ENCODE measurements around the gene UBA1. TPM values are rescaled to one million over a fixed set of nuclear protein-coding genes. Genes with fewer than 3 reads are reported as not detected.

The UBA1 gene
- total and polyA plus RNA-seq, 2 donors, result 61.0 to 119 TPM

DNA sequence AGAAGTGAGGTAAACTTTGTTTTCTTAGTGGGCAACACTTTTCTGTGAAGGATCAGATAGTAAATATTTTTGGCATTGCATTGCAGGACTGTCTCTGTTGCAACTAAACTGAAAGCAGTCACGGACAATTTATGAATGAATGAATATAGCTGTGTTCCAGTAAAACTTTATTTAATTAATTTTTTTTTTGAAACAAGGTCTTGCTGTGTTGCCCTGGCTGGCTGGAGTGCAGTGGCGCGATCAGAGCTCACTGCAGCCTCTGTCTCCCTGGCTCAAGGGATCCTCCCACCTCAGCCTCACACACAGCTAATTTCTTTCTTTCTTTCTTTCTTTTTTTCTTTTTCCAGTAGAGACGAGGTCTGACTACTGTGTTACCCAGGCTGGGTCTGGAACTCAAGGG lies 32.8 kb upstream of the UBA1 start:
- Histone ChIP-seq H3K27ac (ENCODE audit: low read depth) (no peak overlapping the region), H3K36me3 (ENCODE audit: insufficient read depth) (no peaks in the 10 kb centered on the region), H3K4me1 (ENCODE audit: insufficient read depth) (no peaks in the 10 kb centered on the region), H3K4me3 (ENCODE audit: low read depth, low read length) (no peak overlapping the region)
- no peak for DNase-seq (ENCODE audit: extremely low spot score)
- 69% methylated on average over 4 of the region's 4 CpGs for WGBS

DNA sequence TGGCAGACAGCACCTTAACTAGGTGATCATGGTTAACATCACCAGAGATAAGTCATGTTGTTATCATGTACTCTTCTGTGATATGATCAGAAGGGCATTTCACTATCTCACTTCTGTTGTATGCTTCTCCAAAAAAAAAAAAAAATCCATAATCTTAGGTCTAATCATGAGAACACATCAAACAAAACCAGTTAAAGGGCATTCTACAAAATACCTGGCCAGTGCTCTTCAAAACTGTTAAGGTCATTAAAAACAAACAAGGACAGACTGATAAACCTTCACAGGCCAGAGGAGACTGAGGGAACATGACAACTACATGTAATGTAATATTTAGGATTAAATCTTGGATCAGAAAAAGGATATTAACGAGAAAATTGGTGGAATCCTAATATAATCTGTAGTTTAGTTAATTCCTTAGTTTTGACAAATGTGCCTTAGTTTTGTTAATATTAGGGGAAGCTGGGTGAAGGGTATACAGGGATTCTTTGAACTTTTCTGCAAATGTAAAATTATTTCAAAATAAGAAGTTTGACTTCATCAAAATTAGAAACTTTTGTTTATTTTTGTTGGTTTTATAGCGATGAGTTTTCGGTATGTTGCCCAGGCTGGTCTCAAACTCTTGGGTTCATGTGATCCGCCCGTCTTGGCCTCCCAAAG lies 30.6 kb upstream of the UBA1 start:
- H3K4me3 ChIP-seq (ENCODE audit: low read depth, low read length), result no peak overlapping the region
- H3K36me3 ChIP-seq (ENCODE audit: insufficient read depth), result no peaks in the 10 kb centered on the region
- H3K27ac ChIP-seq (ENCODE audit: low read depth), result no peak overlapping the region
- no peak for DNase-seq (ENCODE audit: extremely low spot score)
- H3K4me1 ChIP-seq (ENCODE audit: insufficient read depth), result no peaks in the 10 kb centered on the region
- 99% methylated on average over 5 of the region's 5 CpGs for WGBS

DNA sequence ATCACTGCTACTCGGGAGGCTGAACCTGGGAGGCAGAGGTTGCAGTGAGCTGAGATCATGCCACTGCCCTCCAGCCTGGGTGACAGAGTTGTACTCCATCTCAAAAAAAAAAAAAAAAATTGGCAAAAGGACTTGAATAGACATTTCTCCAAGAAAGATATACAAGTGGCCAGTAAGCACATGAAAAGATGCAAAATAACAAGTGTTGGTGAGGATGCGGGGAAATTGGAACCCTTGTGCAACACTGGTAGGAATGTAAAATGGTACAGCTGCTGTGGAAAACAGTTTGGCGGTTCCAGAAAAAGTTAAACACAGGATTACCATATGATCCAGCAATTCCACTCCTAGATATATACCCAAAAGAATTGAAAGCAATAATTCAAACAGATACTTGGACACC lies 29.2 kb upstream of the UBA1 start:
- no peak overlapping the region for H3K27ac ChIP-seq (ENCODE audit: low read depth)
- no peak for DNase-seq (ENCODE audit: extremely low spot score)
- no peaks in the 10 kb centered on the region for H3K36me3 ChIP-seq (ENCODE audit: insufficient read depth)
- H3K4me1 ChIP-seq (ENCODE audit: insufficient read depth), result no peaks in the 10 kb centered on the region
- no peak overlapping the region for H3K4me3 ChIP-seq (ENCODE audit: low read depth, low read length)
- 99% methylated on average over 3 of the region's 3 CpGs for WGBS

DNA sequence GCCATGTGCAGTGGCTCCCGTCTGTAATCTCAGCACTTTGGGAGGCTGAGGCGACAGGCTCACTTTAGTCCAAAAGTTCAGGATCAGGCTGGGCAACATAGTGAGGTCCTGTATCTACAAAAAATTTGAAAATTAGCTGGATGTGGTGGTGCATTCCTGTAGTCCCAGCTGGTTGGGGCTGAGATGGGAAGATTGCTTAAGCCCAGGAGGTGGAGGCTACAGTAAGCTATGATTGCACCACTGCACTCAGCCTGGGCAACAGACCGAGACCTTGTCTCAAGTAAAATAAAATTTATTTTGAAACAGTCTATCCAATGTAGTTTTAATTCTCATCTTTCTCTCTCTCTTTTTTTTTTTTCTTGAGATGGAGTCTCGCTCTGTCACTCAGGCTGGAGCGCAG lies 27.5 kb upstream of the UBA1 start:
- H3K4me1 ChIP-seq (ENCODE audit: insufficient read depth), result no peaks in the 10 kb centered on the region
- H3K27ac ChIP-seq (ENCODE audit: low read depth), result no peak overlapping the region
- 94% methylated on average over 5 of the region's 5 CpGs for WGBS
- DNase-seq (ENCODE audit: extremely low spot score), result no peak
- H3K36me3 ChIP-seq (ENCODE audit: insufficient read depth), result peaks cover 3% of the 10 kb centered on the region
- H3K4me3 ChIP-seq (ENCODE audit: low read depth, low read length), result no peak overlapping the region

DNA sequence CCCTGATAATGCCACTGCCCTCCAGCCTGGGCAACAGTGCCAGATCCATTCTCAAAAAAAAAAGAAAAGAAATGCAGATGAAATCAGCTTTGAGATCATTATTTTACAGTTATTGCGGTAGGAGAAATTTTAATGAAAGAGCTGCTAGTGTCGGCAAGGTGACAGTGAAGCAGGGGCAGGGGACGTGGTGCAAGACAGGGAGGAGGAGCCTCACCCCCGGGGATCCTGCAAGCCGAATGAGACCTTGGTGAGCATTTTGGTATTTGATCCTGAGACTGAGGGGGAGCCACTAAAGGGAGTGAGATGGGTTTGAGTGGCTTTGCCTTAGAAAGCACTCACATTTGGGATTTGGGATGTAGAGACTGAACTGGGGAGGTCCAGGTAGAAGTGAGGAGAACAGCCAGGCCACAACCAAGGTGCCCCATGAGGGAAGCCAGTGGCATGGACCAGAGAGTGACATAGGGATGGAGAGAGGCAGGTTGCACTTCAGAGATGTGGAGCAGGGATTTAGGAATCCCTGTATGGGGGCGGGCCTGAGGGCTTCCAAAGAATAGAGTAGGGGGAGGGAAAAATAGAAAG lies 25.0 kb upstream of the UBA1 start:
- no peak overlapping the region for H3K27ac ChIP-seq (ENCODE audit: low read depth)
- no peaks in the 10 kb centered on the region for H3K4me1 ChIP-seq (ENCODE audit: insufficient read depth)
- no peak overlapping the region for H3K4me3 ChIP-seq (ENCODE audit: low read depth, low read length)
- DNase-seq (ENCODE audit: extremely low spot score), result no peak
- 90% methylated on average over 6 of the region's 6 CpGs for WGBS
- H3K36me3 ChIP-seq (ENCODE audit: insufficient read depth), result peaks cover 8% of the 10 kb centered on the region

DNA sequence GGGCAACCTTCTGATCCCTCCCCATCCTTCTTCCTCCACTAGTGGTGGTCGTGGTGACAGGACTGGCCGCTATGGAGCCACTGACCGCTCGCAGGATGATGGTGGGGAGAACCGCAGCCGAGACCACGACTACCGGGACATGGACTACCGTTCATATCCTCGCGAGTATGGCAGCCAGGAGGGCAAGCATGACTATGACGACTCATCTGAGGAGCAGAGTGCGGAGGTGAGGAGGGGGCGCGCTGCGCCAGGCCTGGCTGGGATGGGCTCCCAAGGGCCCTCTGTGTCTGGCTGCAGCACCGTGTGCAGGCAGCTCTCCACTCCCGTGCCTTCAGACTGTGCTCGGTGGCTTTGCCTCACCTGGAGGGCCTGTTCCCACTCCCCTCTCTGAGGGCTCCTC lies 24.4 kb upstream of the UBA1 start:
- Histone ChIP-seq H3K36me3 (ENCODE audit: insufficient read depth) (peaks cover 8% of the 10 kb centered on the region), H3K4me3 (ENCODE audit: low read depth, low read length) (no peak overlapping the region), H3K27ac (ENCODE audit: low read depth) (no peak overlapping the region), H3K4me1 (ENCODE audit: insufficient read depth) (no peaks in the 10 kb centered on the region)
- no peak for DNase-seq (ENCODE audit: extremely low spot score)
- WGBS, result 93% methylated on average over 19 of the region's 19 CpGs

DNA sequence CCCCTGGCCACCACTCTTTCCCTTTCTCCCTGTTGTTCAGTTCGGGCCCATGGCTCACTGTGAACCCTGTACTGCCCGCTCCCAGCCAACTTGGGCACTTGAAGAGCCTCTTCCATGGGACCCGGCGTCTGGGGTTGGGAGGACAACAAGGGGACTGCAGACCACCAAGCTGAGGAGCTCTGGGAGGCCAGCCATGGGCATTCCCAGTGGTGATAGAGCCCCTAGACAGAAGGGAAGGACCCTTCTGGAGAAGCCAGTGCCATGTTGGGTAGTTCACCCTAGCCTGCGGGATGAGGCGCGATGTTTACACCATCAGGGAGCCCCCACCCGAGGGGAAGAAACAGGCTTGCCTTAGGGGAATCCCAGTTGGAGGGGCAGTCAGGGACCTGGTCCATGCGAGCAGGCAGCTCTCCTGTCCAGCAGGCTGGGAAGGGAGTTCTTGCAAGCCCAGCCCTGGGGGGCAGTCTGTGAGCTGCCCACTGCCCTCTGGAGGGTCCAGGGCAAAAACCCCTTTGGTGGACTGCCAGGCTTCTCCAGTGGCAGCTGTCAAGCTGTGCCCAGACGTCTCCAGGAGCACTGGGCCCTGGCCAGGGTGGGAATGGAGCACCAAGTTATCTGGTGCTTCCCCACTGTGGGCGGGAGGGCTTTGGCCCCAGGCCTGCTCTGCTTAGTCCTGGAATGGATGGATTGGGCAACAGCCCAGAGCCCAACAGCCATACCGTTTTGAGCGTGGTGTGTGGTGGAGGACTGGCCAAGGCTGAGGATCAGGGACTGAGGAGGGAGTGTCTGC lies 23.7 kb upstream of the UBA1 start:
- no peaks in the 10 kb centered on the region for H3K4me1 ChIP-seq (ENCODE audit: insufficient read depth)
- 66% methylated on average over 13 of the region's 13 CpGs for WGBS
- DNase-seq (ENCODE audit: extremely low spot score), result no peak
- no peak overlapping the region for H3K27ac ChIP-seq (ENCODE audit: low read depth)
- H3K36me3 ChIP-seq (ENCODE audit: insufficient read depth), result peaks cover 8% of the 10 kb centered on the region
- H3K4me3 ChIP-seq (ENCODE audit: low read depth, low read length), result no peak overlapping the region

DNA sequence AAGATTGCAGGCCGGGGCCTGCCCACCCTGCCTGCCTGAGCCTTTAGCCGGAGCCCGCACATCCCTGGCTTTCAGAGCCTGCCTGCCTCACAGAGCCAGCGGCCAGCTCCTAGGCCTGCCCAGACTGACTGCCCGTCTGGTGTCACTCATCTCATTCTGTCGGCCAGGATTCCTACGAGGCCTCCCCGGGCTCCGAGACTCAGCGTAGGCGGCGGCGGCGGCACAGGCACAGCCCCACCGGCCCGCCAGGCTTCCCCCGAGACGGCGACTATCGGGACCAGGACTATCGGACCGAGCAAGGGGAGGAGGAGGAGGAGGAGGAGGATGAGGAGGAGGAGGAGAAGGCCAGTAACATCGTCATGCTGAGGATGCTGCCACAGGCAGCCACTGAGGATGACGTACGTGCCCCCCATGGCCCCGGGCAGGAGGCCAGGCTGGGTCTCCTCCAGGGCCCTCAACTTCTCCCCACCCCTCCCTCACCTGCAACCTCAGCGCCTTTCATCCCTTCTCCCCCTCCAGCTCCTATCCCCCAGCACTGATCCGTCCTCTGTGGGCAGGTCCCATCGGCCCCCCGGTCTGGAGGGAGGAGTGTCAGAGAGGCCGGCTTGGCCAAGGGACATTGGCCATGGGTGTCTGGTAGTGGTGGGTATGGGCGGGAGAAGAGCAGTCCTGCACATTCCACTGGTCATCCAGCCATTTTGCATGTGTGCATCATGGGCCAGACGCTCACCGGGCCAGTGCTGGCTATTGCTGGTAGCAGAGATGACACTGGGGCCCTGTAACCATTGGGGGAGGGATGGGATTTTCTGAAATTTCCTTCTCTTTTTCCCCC lies 22.6 kb upstream of the UBA1 start:
- no peak for DNase-seq (ENCODE audit: extremely low spot score)
- 91% methylated on average over 34 of the region's 34 CpGs for WGBS
- peaks cover 8% of the 10 kb centered on the region for H3K36me3 ChIP-seq (ENCODE audit: insufficient read depth)

DNA sequence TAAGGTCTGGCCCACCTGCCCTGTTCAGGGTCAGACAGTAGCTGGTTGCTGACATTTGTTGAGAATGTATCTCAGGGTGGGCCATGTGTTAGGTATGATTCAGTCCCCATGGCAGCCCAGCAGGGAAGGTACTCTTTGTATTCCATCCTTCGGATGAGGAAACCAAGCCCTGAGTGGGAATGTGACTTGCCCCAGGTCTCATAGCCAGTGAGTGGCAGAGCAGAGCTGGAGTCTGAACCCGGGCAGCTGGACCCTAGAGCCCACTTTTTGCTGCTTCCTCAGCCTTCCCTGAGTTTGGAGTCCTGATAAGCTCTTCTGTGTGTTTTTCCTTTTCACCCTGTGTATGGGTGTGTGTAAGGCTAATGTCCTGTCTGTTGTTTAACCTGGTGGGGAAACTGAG lies 21.6 kb upstream of the UBA1 start:
- Histone ChIP-seq H3K4me1 (ENCODE audit: insufficient read depth) (no peaks in the 10 kb centered on the region), H3K36me3 (ENCODE audit: insufficient read depth) (peaks cover 8% of the 10 kb centered on the region), H3K27ac (ENCODE audit: low read depth) (no peak overlapping the region), H3K4me3 (ENCODE audit: low read depth, low read length) (no peak overlapping the region)
- WGBS, result 98% methylated on average over 2 of the region's 2 CpGs
- DNase-seq (ENCODE audit: extremely low spot score), result no peak

More for the DNA sequence above, 22.6 kb upstream of the UBA1 start:
- H3K4me1 ChIP-seq (ENCODE audit: insufficient read depth), result no peaks in the 10 kb centered on the region
- H3K27ac ChIP-seq (ENCODE audit: low read depth), result no peak overlapping the region
- no peak overlapping the region for H3K4me3 ChIP-seq (ENCODE audit: low read depth, low read length)

DNA sequence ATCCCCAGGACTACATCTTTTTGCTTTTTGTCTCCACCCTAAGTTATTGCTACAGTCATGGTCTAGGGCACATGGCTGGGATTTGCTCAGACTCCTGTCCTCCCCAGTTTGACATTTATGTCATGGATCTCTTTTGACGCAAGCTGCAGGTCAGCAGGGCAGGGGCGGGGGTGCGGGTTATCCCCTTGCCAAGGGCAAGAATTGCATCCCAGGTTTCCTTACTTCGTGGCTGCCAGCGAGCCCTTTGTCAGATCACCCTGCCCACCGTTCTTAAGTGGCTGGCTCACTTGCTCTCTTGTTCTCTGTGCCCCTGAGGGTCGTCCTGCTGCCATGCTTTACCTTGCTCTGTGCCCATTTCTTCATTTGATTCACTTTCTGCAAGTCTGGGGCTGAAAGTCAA lies 21.1 kb upstream of the UBA1 start:
- 90% methylated on average over 7 of the region's 7 CpGs for WGBS
- Histone ChIP-seq H3K4me1 (ENCODE audit: insufficient read depth) (no peaks in the 10 kb centered on the region), H3K36me3 (ENCODE audit: insufficient read depth) (peaks cover 8% of the 10 kb centered on the region), H3K4me3 (ENCODE audit: low read depth, low read length) (no peak overlapping the region), H3K27ac (ENCODE audit: low read depth) (no peak overlapping the region)
- DNase-seq (ENCODE audit: extremely low spot score), result no peak

DNA sequence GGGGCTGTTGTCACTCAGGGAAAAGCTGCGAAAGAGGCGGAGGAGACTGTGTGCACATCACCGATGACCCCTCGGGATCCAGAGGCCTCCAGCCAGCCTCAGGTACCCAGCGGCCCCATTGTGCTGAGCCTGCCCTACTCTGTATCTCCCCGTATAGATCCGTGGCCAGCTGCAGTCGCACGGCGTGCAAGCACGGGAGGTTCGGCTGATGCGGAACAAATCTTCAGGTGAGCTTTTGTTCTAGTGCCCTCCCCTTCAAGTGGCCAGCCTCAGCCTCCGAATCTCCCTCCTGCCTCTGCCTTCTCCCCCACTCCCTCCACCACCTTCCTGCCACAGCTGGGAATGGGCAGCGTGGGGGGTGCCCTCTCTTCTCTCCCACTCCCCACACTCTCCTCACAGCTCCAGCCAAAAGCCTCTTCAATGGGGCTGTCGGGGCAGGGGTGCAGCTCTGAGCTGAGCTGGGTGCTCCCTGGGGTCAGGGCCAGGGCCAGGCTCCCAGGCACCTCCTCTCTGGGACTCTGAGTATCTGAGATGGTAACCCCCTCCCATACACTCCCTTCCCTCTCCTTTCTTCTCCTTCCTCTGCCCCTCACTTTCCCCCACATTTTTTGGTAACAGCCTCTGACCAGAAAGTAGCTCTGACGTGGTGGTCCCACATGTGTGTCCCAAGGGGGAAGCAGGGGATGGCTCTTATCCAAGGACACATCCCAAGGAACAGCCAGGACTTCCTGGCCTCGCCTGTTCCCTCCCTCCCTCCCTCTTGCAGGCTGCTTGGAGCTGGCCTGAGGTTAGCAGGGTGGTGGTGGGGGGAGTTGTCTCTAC lies 20.4 kb upstream of the UBA1 start:
- H3K27ac ChIP-seq (ENCODE audit: low read depth), result no peak overlapping the region
- H3K4me3 ChIP-seq (ENCODE audit: low read depth, low read length), result no peak overlapping the region
- H3K36me3 ChIP-seq (ENCODE audit: insufficient read depth), result peaks cover 10% of the 10 kb centered on the region
- WGBS, result 88% methylated on average over 18 of the region's 18 CpGs
- no peaks in the 10 kb centered on the region for H3K4me1 ChIP-seq (ENCODE audit: insufficient read depth)
- no peak for DNase-seq (ENCODE audit: extremely low spot score)

DNA sequence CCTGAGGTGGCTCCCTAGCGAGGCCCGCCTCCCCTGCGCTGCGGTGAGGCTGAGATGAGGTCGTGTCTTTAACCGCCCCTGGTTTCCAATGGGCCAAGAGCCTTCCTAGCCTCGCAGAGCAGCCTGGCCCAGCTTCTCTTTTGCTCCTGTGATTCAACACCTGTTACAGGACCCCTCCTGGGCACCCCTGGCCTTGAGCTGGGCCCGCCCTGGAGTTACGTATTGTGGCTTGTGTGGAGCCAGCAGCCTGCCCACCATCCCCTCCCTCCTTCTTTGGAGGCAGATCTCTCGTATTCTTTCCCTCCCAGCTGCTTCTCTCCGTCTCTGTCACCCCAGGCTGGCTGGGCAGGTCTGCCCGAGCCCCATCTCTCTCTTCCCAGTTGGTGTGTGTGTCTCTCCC lies 19.3 kb upstream of the UBA1 start:
- no peak for DNase-seq (ENCODE audit: extremely low spot score)
- whole genome bisulfite sequencing, result 94% methylated on average over 12 of the region's 12 CpGs
- H3K36me3 ChIP-seq (ENCODE audit: insufficient read depth), result peaks cover 10% of the 10 kb centered on the region

More for the DNA sequence above, 19.3 kb upstream of the UBA1 start:
- Histone ChIP-seq H3K4me3 (ENCODE audit: low read depth, low read length) (no peak overlapping the region), H3K27ac (ENCODE audit: low read depth) (no peak overlapping the region), H3K4me1 (ENCODE audit: insufficient read depth) (no peaks in the 10 kb centered on the region)

All from urinary bladder (tissue), 4 donors.